ENCODE results near the gene S100A6.

The S100A6 gene

GRCh38 chr1:153543736-153544135 lies 7.9 kb upstream of the S100A6 start:
- no peak overlapping the region for H2AFZ ChIP-seq (ENCODE audit: low read depth)
- H3K27me3 ChIP-seq (ENCODE audit: insufficient read depth, low read depth) = no peaks in the 10 kb centered on the region
- H3K4me3 ChIP-seq (IDR thresholded peaks at IDR 0.05; ENCODE audit: insufficient read depth, low read depth, low read length) = no peak overlapping the region
- no peak overlapping the region for H3K27ac ChIP-seq
- no peak overlapping the region for H3K9ac ChIP-seq
- H3K36me3 ChIP-seq (ENCODE audit: insufficient read depth) = no peaks in the 10 kb centered on the region
- H4K20me1 ChIP-seq (ENCODE audit: insufficient read depth) = no peaks in the 10 kb centered on the region
- H3K79me2 ChIP-seq (ENCODE audit: insufficient read depth, low read depth) = no peaks in the 10 kb centered on the region
- peaks cover 28% of the 10 kb centered on the region for H3K4me1 ChIP-seq (ENCODE audit: low read depth, poor library complexity, severe bottlenecking)
- no peak overlapping the region for H3K4me2 ChIP-seq
- no peak for TF ChIP-seq CTCF (conservative IDR thresholded peaks at IDR 0.05; ENCODE audit: low read depth, low read length)

- H3K27me3 ChIP-seq (ENCODE audit: insufficient read depth, low read depth) = no peaks in the 10 kb centered on the region
- no peak for TF ChIP-seq CTCF (conservative IDR thresholded peaks at IDR 0.05; ENCODE audit: low read depth, low read length)
- H4K20me1 ChIP-seq (ENCODE audit: insufficient read depth) = no peaks in the 10 kb centered on the region
- no peak overlapping the region for H3K27ac ChIP-seq
- H2AFZ ChIP-seq (ENCODE audit: low read depth) = no peak overlapping the region
- no peaks in the 10 kb centered on the region for H3K36me3 ChIP-seq (ENCODE audit: insufficient read depth)
- no peak overlapping the region for H3K4me3 ChIP-seq (IDR thresholded peaks at IDR 0.05; ENCODE audit: insufficient read depth, low read depth, low read length)
- no peaks in the 10 kb centered on the region for H3K79me2 ChIP-seq (ENCODE audit: insufficient read depth, low read depth)
- no peak overlapping the region for H3K9ac ChIP-seq
- H3K4me1 ChIP-seq (ENCODE audit: low read depth, poor library complexity, severe bottlenecking) = peaks cover 28% of the 10 kb centered on the region
- no peak overlapping the region for H3K4me2 ChIP-seq
Measured at GRCh38 chr1:153542956-153543711, 7.3 kb upstream of the S100A6 start.

GRCh38 chr1:153541641-153542590 lies 6.1 kb upstream of the S100A6 start:
- no peak overlapping the region for H2AFZ ChIP-seq (ENCODE audit: low read depth)
- H4K20me1 ChIP-seq (ENCODE audit: insufficient read depth) = no peaks in the 10 kb centered on the region
- no peak overlapping the region for H3K27ac ChIP-seq
- H3K36me3 ChIP-seq (ENCODE audit: insufficient read depth) = no peaks in the 10 kb centered on the region
- TF ChIP-seq CTCF (conservative IDR thresholded peaks at IDR 0.05; ENCODE audit: low read depth, low read length) = no peak
- H3K79me2 ChIP-seq (ENCODE audit: insufficient read depth, low read depth) = no peaks in the 10 kb centered on the region
- no peaks in the 10 kb centered on the region for H3K27me3 ChIP-seq (ENCODE audit: insufficient read depth, low read depth)
- H3K4me2 ChIP-seq = no peak overlapping the region
- H3K9ac ChIP-seq = no peak overlapping the region
- peaks cover 30% of the 10 kb centered on the region for H3K4me1 ChIP-seq (ENCODE audit: low read depth, poor library complexity, severe bottlenecking)
- no peak overlapping the region for H3K4me3 ChIP-seq (IDR thresholded peaks at IDR 0.05; ENCODE audit: insufficient read depth, low read depth, low read length)

GRCh38 chr1:153540394-153541361 lies 4.9 kb upstream of the S100A6 start, which contains the start of gene S100A5:
TSS of gene S100A5 (minus strand) at chr1:153540934. CDS start at chr1:153540191, 743 bp downstream.
- Histone ChIP-seq H3K9ac (no peak within 1 kb of the TSS), H2AFZ (ENCODE audit: low read depth) (no peak within 1 kb of the TSS), H3K4me2 (no peak within 1 kb of the TSS), H3K79me2 (ENCODE audit: insufficient read depth, low read depth) (no peaks in the 10 kb centered on the region), H3K27ac (no peak within 1 kb of the TSS), H3K4me3 (IDR thresholded peaks at IDR 0.05; ENCODE audit: insufficient read depth, low read depth, low read length) (no peak within 1 kb of the TSS), H4K20me1 (ENCODE audit: insufficient read depth) (no peaks in the 10 kb centered on the region), H3K36me3 (ENCODE audit: insufficient read depth) (no peaks in the 10 kb centered on the region), H3K4me1 (ENCODE audit: low read depth, poor library complexity, severe bottlenecking) (peaks cover 29% of the 10 kb centered on the region), H3K27me3 (ENCODE audit: insufficient read depth, low read depth) (no peaks in the 10 kb centered on the region)
- no peak for TF ChIP-seq CTCF (conservative IDR thresholded peaks at IDR 0.05; ENCODE audit: low read depth, low read length)

Measured in KMS-11 (cell line).